CD4-positive, alpha-beta T cell treated with Interleukin-4 for 4 hours (primary cell): ENCODE results near the gene ITIH2.
"Not testable (repeated sequence)": the region's sequence is repeated elsewhere in the genome, so short reads cannot be mapped to it uniquely, and the experiment has no call there.

Experiments used
- DNase-seq: peaks from one replicate; pipeline ENCODE4 v3.0.0-alpha.2; 2020

ITIH2 gene

GRCh38 chr10:7748637-7749036 is 45.5 kb downstream of the ITIH2 start:
- not testable (repeated sequence) for DNase-seq

- no peak for DNase-seq
These were observed 47.1 kb downstream of the ITIH2 start for GRCh38 chr10:7750222-7750621.

DNA sequence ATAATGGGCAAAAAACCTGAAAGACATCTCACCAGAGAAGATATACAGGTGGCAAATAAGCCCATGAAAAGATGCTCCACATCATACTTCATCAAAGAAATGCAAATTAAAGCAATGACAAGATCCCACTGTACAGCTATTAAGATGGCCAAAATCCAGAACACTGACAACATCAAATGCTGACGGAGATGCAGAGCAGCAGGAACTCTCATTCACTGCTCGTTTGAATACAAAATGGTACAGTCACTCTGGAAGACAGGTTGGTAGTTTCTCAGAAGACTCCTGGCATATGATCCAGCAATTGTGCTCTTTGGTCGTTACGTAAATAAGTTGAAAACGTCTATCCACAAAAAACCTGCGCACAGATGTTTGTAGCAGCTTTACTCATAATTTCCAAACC is 49.1 kb downstream of the ITIH2 start:
- no peak for DNase-seq

GRCh38 chr10:7755103-7755502 is 52.0 kb downstream of the ITIH2 start:
- DNase-seq = no peak

- DNase-seq = peak; percentile 14
These were observed 53.4 kb downstream of the ITIH2 start for GRCh38 chr10:7756360-7756992.

GRCh38 chr10:7763929-7764328 is 60.8 kb downstream of the ITIH2 start:
- DNase-seq = no peak

DNA sequence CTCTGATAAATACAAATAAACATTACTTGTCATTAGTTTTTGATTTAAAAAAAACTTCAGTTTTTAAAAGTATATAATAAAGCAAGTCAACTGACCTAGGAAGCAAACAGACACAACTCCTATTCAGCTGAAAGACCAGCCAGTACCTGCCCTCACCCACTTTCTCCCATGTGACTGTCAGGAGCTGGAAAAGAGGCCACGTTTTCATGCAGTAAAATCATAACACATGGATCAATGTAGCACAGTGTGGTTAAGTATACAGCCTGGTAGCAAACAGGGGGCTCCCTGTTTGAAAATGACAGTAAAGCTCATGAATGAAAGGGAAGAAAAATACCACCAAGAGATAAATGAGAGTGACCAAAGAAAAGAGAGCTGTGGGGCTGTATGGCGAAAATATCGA is 63.1 kb downstream of the ITIH2 start:
- DNase-seq = no peak

- DNase-seq = no peak
These were observed 64.1 kb downstream of the ITIH2 start for GRCh38 chr10:7767209-7767608.

GRCh38 chr10:7768417-7768816 is 65.3 kb downstream of the ITIH2 start:
- no peak for DNase-seq

DNA sequence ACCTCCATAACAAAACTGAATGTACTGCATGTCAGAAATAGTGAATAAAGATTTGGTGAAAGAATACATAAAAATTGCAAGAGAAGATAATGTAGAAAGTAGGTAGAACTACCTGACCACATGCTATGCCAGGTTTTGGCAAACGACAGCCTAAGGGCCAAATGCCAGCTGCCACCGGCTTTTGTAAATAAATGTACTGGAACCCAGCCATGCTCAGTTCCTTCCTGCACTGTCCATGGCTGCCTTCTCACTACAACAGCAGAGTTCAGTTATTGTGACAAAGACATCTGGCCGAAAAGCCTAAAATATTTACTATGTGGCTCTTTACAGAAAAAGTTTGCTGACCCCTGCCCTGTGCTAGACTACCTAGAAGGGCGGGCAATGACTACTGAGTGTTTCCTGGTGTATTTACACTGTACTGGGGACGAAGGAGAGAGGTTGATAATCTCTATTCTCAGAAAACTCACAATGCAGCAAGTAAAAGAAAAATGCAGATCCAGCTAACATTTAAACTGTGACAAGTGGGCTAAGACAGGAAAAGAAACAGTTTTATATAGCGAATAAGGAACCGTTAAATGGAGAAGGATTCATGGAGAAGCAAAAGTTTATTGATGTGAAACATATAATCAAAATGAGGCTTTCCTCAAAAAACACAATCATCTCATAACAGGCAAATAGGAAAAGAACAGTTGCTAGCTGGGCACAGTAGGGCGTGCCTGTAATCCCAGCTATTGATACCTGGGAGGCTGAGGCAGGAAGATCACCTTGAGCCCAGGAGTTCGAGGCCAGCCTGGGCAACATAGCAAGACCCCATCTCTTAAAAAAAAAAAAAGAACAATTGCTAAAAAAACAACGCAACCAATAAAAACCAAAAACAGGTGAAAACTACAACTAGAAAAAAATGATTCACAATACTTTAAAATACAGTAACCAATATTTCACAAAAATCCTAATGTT is 71.0 kb downstream of the ITIH2 start:
- DNase-seq = no peak

DNA sequence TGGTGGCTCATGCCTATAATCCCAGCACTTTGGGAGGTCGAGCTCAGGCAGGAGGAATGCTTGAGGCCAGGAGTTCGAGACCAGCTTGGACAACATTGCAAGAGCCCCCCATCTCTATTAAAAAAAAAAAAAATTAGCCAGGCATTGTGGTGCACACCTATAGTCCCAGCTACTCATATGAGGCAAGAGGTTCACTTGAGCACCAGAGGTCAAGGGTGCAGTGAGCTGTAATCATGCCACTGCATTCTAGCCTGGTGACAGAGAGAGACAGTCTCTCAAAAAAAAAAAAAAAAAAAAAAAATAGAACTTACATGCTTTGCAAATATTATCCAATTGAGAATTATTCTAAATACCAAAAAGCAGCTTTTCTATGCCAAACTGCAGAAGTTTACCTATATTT is 73.7 kb downstream of the ITIH2 start:
- no peak for DNase-seq

GRCh38 chr10:7782194-7782593 is 79.1 kb downstream of the ITIH2 start:
- DNase-seq = not testable (repeated sequence)

- DNase-seq = no peak
These were observed 83.3 kb downstream of the ITIH2 start for GRCh38 chr10:7786430-7786829.

GRCh38 chr10:7787150-7787856 is 84.2 kb downstream of the ITIH2 start:
- DNase-seq = no peak

DNA sequence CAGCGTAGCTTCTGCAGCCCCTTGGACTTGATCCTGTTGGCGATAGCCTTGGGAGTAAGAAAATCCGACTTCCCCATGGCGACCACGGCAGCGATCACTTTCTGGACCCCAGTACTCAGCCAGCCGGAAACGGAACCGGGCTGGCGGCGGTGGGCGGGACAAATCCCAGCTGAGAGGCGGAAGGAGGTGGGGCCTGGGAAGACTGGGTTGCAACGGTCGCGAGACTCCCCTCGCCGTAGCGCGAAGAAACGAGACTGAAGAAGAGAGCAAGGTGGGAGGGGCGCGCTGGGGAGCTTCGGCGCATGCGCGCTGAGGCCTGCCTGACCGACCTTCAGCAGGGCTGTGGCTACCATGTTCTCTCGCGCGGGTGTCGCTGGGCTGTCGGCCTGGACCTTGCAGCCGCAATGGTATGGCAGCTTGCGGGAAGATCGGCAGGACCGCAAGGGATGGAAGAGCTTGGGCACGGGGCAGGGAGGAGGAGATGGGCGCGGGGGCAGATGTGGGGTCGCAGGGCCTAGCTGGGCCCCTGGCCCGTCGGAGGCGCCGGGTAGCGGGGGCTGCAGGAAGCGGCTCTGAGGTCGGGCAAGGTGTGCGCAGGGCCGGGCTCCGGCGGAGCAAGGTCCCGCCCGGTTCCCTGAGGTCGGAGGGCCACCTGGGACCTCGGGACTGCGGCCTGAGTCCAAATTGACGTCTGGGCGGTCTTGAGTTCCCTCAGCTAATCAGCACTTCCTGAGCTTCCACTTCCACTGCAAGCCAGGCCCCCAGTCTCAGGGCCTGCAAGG is 84.9 kb downstream of the ITIH2 start, which contains the start of the genes ATP5F1C and KIN:
Gene ATP5F1C, plus strand, starts transcription at position 321 of the 782 bp plus-strand sequence. Its CDS starts 31 bp downstream, at position 352.
Gene KIN, minus strand, starts transcription at position 137 of the 782 bp plus-strand sequence. Its CDS starts 60 bp downstream, at position 77.
- DNase-seq = peak; percentile 97

- DNase-seq = no peak
These were observed 85.6 kb downstream of the ITIH2 start for GRCh38 chr10:7788639-7789286.

DNA sequence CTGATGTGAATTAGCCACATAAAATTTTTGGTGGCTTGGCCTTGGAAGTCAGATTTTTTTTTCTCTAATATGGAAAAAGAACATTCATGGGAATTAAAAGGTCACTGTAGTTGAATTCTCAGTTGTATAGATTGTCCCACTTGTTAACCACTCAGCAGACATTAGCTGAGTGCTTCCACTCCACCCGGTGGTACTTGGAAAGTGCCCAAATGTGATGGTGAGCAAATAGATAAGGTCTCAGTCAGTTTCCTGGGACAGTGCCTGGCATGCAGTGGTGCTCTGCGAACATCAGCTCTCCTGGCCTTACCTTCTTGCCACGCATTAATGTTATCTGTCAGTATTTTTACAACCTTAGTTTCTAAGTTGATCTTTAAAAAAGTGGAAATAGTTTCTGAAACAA is 86.3 kb downstream of the ITIH2 start:
- no peak for DNase-seq

DNA sequence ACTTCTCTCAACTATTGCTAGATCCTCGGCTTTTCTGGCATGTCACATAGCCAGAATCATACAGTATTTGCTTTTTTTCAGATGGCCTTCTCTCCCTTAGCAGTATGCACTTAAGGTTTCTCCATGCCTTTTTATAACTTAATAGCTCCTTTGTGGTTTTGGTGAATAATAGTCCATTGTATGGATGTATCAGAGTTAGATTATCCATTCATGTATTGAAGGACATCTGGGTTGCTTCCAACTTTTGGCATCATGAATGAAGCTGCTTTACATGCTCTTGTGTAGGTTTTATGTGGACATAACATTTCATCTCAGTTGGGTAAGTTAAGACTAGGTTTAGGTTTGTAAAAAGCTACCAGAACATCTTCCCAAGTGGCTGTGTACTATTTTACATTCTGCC is 89.4 kb downstream of the ITIH2 start:
- no peak for DNase-seq

DNA sequence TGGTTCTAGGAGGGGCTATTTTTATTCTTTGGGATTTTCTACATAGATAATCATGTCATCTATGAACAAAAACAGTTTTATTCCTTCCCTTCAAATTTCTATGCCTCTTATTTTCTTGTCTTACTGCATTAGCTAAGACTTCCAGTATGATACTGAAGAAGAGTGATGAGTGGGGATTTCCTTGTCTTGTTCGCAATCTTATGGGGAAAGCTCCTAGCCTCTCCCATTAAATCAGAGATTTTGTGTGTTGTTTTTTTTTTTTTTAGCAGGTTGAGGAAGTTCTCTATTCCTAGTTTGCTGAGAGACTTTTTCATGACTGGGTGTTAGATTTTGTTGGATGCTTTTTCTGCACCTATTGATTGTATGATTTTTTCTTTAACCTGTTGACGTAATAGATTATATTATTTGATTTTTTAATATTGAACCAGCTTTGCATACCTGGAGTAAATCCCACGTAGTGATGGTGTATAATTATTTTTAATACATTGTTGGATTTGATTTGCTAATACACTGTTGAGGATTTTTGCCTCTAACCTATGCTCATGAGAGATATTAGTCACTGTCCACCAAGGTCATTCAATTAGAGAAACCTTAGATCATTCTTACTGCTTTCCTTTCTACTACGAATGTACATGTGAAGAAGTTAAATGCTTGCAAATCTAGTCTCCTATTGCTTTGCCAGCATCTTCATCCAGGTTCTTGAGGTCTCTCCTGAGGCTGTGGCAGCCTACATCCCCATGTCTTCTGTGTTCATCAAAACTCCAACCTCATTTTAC is 91.3 kb downstream of the ITIH2 start:
- no peak for DNase-seq

DNA sequence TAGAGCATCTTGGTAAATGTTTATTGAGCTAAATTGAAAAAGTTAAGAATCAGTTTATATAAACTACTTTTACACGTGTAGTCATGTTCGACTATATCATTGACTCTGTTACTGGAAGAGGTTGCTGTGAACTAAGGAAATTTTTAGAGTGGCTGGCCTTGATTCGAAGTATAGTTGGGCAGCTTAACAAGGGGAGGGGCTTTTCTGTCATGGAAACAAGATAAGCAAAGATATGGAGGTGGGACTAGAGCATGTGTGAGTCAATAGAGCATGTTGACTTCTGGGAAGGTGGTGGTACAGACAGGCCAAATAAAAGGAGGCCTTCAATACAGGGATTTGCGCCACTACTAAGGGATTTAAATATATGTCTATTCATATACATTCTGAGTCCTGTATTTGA is 92.5 kb downstream of the ITIH2 start:
- no peak for DNase-seq

GRCh38 chr10:7797582-7797981 is 94.5 kb downstream of the ITIH2 start:
- DNase-seq = no peak
